ENCODE results near the gene EPG5.
"Not testable (repeated sequence)": the region's sequence is repeated elsewhere in the genome, so short reads cannot be mapped to it uniquely, and the experiment has no call there.

EPG5 gene

GRCh38 chr18:45828917-45829811 lies 138.0 kb downstream of the EPG5 start:
- Histone ChIP-seq H3K9ac (ENCODE audit: low read depth, low read length) (no peak overlapping the region), H3K4me1 (ENCODE audit: control insufficient read depth, insufficient read depth, low read length) (peaks cover 2% of the 10 kb centered on the region), H3K9me3 (ENCODE audit: control insufficient read depth, insufficient read depth, low read length) (no peaks in the 10 kb centered on the region), H3K27me3 (ENCODE audit: control insufficient read depth, insufficient read depth, low read length) (peaks cover 2% of the 10 kb centered on the region), H3K4me3 (ENCODE audit: low read depth, low read length) (no peak overlapping the region), H3K36me3 (ENCODE audit: control insufficient read depth, insufficient read depth, low read length) (no peaks in the 10 kb centered on the region)

- not testable (repeated sequence) for H3K27me3 ChIP-seq (ENCODE audit: control insufficient read depth, insufficient read depth, low read length); H3K9me3 ChIP-seq (ENCODE audit: control insufficient read depth, insufficient read depth, low read length); H3K4me1 ChIP-seq (ENCODE audit: control insufficient read depth, insufficient read depth, low read length); H3K9ac ChIP-seq (ENCODE audit: low read depth, low read length); H3K36me3 ChIP-seq (ENCODE audit: control insufficient read depth, insufficient read depth, low read length); H3K4me3 ChIP-seq (ENCODE audit: low read depth, low read length)
Observed at GRCh38 chr18:45826716-45827115, 140.4 kb downstream of the EPG5 start.

GRCh38 chr18:45826084-45826483 lies 141.0 kb downstream of the EPG5 start:
- H3K4me1 ChIP-seq (ENCODE audit: control insufficient read depth, insufficient read depth, low read length) = peaks cover 2% of the 10 kb centered on the region
- H3K27me3 ChIP-seq (ENCODE audit: control insufficient read depth, insufficient read depth, low read length) = no peaks in the 10 kb centered on the region
- no peak overlapping the region for H3K4me3 ChIP-seq (ENCODE audit: low read depth, low read length)
- no peaks in the 10 kb centered on the region for H3K9me3 ChIP-seq (ENCODE audit: control insufficient read depth, insufficient read depth, low read length)
- H3K9ac ChIP-seq (ENCODE audit: low read depth, low read length) = no peak overlapping the region
- H3K36me3 ChIP-seq (ENCODE audit: control insufficient read depth, insufficient read depth, low read length) = no peaks in the 10 kb centered on the region

GRCh38 chr18:45825258-45826044 lies 141.7 kb downstream of the EPG5 start, which contains the start of gene SIGLEC15:
Gene SIGLEC15, plus strand, starts transcription at chr18:45825675. Its CDS starts 54 bp downstream, at chr18:45825729.
- H3K4me1 ChIP-seq (ENCODE audit: control insufficient read depth, insufficient read depth, low read length) = peaks cover 2% of the 10 kb centered on the region
- H3K4me3 ChIP-seq (ENCODE audit: low read depth, low read length) = no peak within 1 kb of the TSS
- H3K9me3 ChIP-seq (ENCODE audit: control insufficient read depth, insufficient read depth, low read length) = no peaks in the 10 kb centered on the region
- no peak within 1 kb of the TSS for H3K9ac ChIP-seq (ENCODE audit: low read depth, low read length)
- H3K36me3 ChIP-seq (ENCODE audit: control insufficient read depth, insufficient read depth, low read length) = no peaks in the 10 kb centered on the region
- no peaks in the 10 kb centered on the region for H3K27me3 ChIP-seq (ENCODE audit: control insufficient read depth, insufficient read depth, low read length)

GRCh38 chr18:45821711-45822110 lies 145.4 kb downstream of the EPG5 start:
- Histone ChIP-seq H3K4me3 (ENCODE audit: low read depth, low read length) (no peak overlapping the region), H3K4me1 (ENCODE audit: control insufficient read depth, insufficient read depth, low read length) (no peaks in the 10 kb centered on the region), H3K36me3 (ENCODE audit: control insufficient read depth, insufficient read depth, low read length) (no peaks in the 10 kb centered on the region), H3K9ac (ENCODE audit: low read depth, low read length) (no peak overlapping the region), H3K9me3 (ENCODE audit: control insufficient read depth, insufficient read depth, low read length) (no peaks in the 10 kb centered on the region), H3K27me3 (ENCODE audit: control insufficient read depth, insufficient read depth, low read length) (no peaks in the 10 kb centered on the region)

GRCh38 chr18:45821026-45821425 lies 146.1 kb downstream of the EPG5 start:
- Histone ChIP-seq H3K4me1 (ENCODE audit: control insufficient read depth, insufficient read depth, low read length) (no peaks in the 10 kb centered on the region), H3K4me3 (ENCODE audit: low read depth, low read length) (no peak overlapping the region), H3K9ac (ENCODE audit: low read depth, low read length) (no peak overlapping the region), H3K36me3 (ENCODE audit: control insufficient read depth, insufficient read depth, low read length) (no peaks in the 10 kb centered on the region), H3K27me3 (ENCODE audit: control insufficient read depth, insufficient read depth, low read length) (no peaks in the 10 kb centered on the region), H3K9me3 (ENCODE audit: control insufficient read depth, insufficient read depth, low read length) (no peaks in the 10 kb centered on the region)

GRCh38 chr18:45820106-45820745 lies 146.9 kb downstream of the EPG5 start:
- Histone ChIP-seq H3K9ac (ENCODE audit: low read depth, low read length) (no peak overlapping the region), H3K27me3 (ENCODE audit: control insufficient read depth, insufficient read depth, low read length) (no peaks in the 10 kb centered on the region), H3K4me1 (ENCODE audit: control insufficient read depth, insufficient read depth, low read length) (no peaks in the 10 kb centered on the region), H3K4me3 (ENCODE audit: low read depth, low read length) (no peak overlapping the region), H3K9me3 (ENCODE audit: control insufficient read depth, insufficient read depth, low read length) (no peaks in the 10 kb centered on the region), H3K36me3 (ENCODE audit: control insufficient read depth, insufficient read depth, low read length) (no peaks in the 10 kb centered on the region)

GRCh38 chr18:45818765-45819164 lies 148.4 kb downstream of the EPG5 start:
- H3K4me1 ChIP-seq (ENCODE audit: control insufficient read depth, insufficient read depth, low read length); H3K36me3 ChIP-seq (ENCODE audit: control insufficient read depth, insufficient read depth, low read length); H3K9me3 ChIP-seq (ENCODE audit: control insufficient read depth, insufficient read depth, low read length); H3K9ac ChIP-seq (ENCODE audit: low read depth, low read length); H3K4me3 ChIP-seq (ENCODE audit: low read depth, low read length); H3K27me3 ChIP-seq (ENCODE audit: control insufficient read depth, insufficient read depth, low read length): not testable (repeated sequence)

- no peak overlapping the region for H3K9ac ChIP-seq (ENCODE audit: low read depth, low read length)
- H3K9me3 ChIP-seq (ENCODE audit: control insufficient read depth, insufficient read depth, low read length) = no peaks in the 10 kb centered on the region
- no peaks in the 10 kb centered on the region for H3K27me3 ChIP-seq (ENCODE audit: control insufficient read depth, insufficient read depth, low read length)
- H3K36me3 ChIP-seq (ENCODE audit: control insufficient read depth, insufficient read depth, low read length) = no peaks in the 10 kb centered on the region
- no peak overlapping the region for H3K4me3 ChIP-seq (ENCODE audit: low read depth, low read length)
- no peaks in the 10 kb centered on the region for H3K4me1 ChIP-seq (ENCODE audit: control insufficient read depth, insufficient read depth, low read length)
Observed at GRCh38 chr18:45817543-45817942, 149.6 kb downstream of the EPG5 start.

GRCh38 chr18:45814733-45815132 lies 152.4 kb downstream of the EPG5 start:
- H3K4me3 ChIP-seq (ENCODE audit: low read depth, low read length); H3K9ac ChIP-seq (ENCODE audit: low read depth, low read length); H3K4me1 ChIP-seq (ENCODE audit: control insufficient read depth, insufficient read depth, low read length); H3K9me3 ChIP-seq (ENCODE audit: control insufficient read depth, insufficient read depth, low read length); H3K27me3 ChIP-seq (ENCODE audit: control insufficient read depth, insufficient read depth, low read length); H3K36me3 ChIP-seq (ENCODE audit: control insufficient read depth, insufficient read depth, low read length): not testable (repeated sequence)

- H3K4me3 ChIP-seq (ENCODE audit: low read depth, low read length); H3K9ac ChIP-seq (ENCODE audit: low read depth, low read length); H3K36me3 ChIP-seq (ENCODE audit: control insufficient read depth, insufficient read depth, low read length); H3K27me3 ChIP-seq (ENCODE audit: control insufficient read depth, insufficient read depth, low read length); H3K4me1 ChIP-seq (ENCODE audit: control insufficient read depth, insufficient read depth, low read length); H3K9me3 ChIP-seq (ENCODE audit: control insufficient read depth, insufficient read depth, low read length): not testable (repeated sequence)
Observed at GRCh38 chr18:45807144-45807543, 160.0 kb downstream of the EPG5 start.
